ENCODE data around the gene MYO5B.
A peak's percentile ranks its signal among the peaks of the same experiment; 100 is the strongest.
"Not testable (repeated sequence)": the region's sequence is repeated elsewhere in the genome, so short reads cannot be mapped to it uniquely, and the experiment has no call there.

Gene MYO5B

GRCh38 chr18:49907346-49907929, 287.5 kb downstream of the MYO5B start:
- DNase-seq, result no peak

GRCh38 chr18:49905771-49906170, 289.2 kb downstream of the MYO5B start:
- no peak for DNase-seq

GRCh38 chr18:49904871-49905555, 289.9 kb downstream of the MYO5B start:
- no peak for DNase-seq

- DNase-seq, result no peak
Observed at GRCh38 chr18:49901862-49902340, 293.0 kb downstream of the MYO5B start.

- peak; percentile 40 for DNase-seq
Observed at GRCh38 chr18:49899657-49900330, 295.2 kb downstream of the MYO5B start.

GRCh38 chr18:49898421-49898820, 296.5 kb downstream of the MYO5B start:
- DNase-seq, result no peak

- no peak for DNase-seq
Observed at GRCh38 chr18:49894517-49895226, 300.3 kb downstream of the MYO5B start.

- no peak for DNase-seq
Observed at GRCh38 chr18:49893036-49893435, 301.9 kb downstream of the MYO5B start.

GRCh38 chr18:49892148-49892924, 302.6 kb downstream of the MYO5B start:
- DNase-seq, result no peak

- DNase-seq, result no peak
Observed at GRCh38 chr18:49890041-49890440, 304.9 kb downstream of the MYO5B start.

- not testable (repeated sequence) for DNase-seq
Observed at GRCh38 chr18:49889552-49889951, 305.4 kb downstream of the MYO5B start.

- no peak for DNase-seq
Observed at GRCh38 chr18:49886891-49887764, 307.8 kb downstream of the MYO5B start.

GRCh38 chr18:49884959-49885358, 310.0 kb downstream of the MYO5B start:
- no peak for DNase-seq

GRCh38 chr18:49884465-49884864, 310.5 kb downstream of the MYO5B start:
- no peak for DNase-seq

- DNase-seq, result no peak
Observed at GRCh38 chr18:49880661-49881060, 314.3 kb downstream of the MYO5B start.

- no peak for DNase-seq
Observed at GRCh38 chr18:49879271-49879580, 315.7 kb downstream of the MYO5B start.

- no peak for DNase-seq
Observed at GRCh38 chr18:49878567-49879270, 316.2 kb downstream of the MYO5B start.

GRCh38 chr18:49878015-49878414, 316.9 kb downstream of the MYO5B start:
- DNase-seq, result no peak

GRCh38 chr18:49876536-49876935, 318.4 kb downstream of the MYO5B start:
- DNase-seq, result no peak

- DNase-seq, result no peak
Observed at GRCh38 chr18:49875783-49876182, 319.2 kb downstream of the MYO5B start.

GRCh38 chr18:49875155-49875554, 319.8 kb downstream of the MYO5B start:
- DNase-seq, result no peak
